Measurements from ENCODE around the gene SNX10. TPM values are rescaled to one million over a fixed set of nuclear protein-coding genes. Genes with fewer than 3 reads are reported as not detected.

SNX10 gene
- polyA plus RNA-seq, 1 experiment: not detected

DNA sequence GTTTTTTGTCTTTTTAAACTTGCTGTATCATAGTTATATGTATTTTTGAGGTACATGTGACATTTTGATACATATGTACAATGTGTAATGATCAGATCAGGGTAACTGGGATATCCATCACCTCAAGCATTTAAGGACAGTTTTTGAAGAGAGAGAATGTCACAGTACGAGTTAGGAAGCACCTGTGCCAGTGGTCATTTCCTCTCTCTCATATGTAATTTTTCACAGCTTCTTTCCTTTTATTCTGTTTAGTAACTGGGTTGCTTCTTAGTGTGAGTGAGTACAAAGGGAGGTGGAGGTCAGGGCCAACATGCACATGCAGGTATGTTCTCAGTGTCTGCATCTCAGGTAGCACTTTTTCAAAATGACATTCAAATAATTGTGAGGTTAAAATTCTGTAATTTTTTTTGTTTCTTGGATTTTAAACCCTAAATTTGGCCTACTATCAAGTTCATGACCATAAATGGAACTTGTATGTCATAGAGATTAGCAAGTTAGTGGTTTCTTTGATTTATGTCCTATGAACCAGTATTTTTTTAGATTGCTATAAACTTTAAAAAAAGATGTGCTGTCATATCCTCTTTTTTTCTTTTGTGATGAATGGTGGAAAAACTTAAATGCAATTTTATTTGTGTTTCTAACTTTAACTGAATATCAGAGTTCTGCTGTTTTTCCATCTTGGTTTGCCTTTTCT lies 42.7 kb downstream of the SNX10 start:
- Histone ChIP-seq H3K27ac (ENCODE audit: low read depth, low read length) (no peak overlapping the region), H3K9me3 (ENCODE audit: control insufficient read depth, insufficient read depth, low read length) (no peaks in the 10 kb centered on the region), H3K4me3 (ENCODE audit: low read depth, low read length) (no peak overlapping the region), H3K27me3 (ENCODE audit: control insufficient read depth, insufficient read depth, low read length) (no peaks in the 10 kb centered on the region)
- POLR2A ChIA-PET: no interaction called here
- CTCF ChIA-PET: no interaction called here
- no peak for DNase-seq (ENCODE audit: low read depth, low spot score)
- TF ChIP-seq, protein P1, sequence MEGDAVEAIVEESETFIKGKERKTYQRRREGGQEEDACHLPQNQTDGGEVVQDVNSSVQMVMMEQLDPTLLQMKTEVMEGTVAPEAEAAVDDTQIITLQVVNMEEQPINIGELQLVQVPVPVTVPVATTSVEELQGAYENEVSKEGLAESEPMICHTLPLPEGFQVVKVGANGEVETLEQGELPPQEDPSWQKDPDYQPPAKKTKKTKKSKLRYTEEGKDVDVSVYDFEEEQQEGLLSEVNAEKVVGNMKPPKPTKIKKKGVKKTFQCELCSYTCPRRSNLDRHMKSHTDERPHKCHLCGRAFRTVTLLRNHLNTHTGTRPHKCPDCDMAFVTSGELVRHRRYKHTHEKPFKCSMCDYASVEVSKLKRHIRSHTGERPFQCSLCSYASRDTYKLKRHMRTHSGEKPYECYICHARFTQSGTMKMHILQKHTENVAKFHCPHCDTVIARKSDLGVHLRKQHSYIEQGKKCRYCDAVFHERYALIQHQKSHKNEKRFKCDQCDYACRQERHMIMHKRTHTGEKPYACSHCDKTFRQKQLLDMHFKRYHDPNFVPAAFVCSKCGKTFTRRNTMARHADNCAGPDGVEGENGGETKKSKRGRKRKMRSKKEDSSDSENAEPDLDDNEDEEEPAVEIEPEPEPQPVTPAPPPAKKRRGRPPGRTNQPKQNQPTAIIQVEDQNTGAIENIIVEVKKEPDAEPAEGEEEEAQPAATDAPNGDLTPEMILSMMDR (IDR thresholded peaks at IDR 0.05; ENCODE audit: low read depth, low read length): no peak

DNA sequence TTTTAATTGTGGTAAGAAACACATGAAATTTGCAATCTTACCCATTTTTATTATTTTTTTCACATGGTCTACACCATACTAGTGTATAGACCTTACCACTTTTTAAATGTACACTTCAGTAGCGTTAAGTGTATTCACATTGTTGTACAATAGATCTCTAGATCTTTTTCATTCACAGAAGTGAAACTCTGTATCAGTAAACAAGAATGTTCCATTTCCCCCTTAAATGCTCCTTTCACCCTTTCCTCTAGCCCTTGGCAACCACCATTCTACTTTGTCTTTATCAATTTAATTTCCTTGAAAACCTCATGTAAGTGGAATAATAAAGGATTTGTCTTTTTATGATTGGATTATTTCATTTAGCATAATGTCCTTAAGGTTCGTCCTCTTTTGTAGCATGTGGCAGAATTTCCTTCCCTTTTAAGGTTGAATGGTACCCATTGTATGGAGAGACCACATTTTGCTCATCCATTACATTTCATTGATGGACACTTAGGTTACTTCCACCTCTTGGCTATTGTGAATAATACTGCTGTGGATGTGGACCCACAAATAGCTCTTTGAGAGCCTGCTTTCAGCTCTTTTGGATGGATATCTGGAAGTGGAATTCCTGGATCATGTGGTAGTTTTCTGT lies 45.7 kb downstream of the SNX10 start:
- DNase-seq (ENCODE audit: low read depth, low spot score): no peak
- no peak overlapping the region for H3K27ac ChIP-seq (ENCODE audit: low read depth, low read length)
- POLR2A ChIA-PET: no interaction called here
- H3K9me3 ChIP-seq (ENCODE audit: control insufficient read depth, insufficient read depth, low read length): no peaks in the 10 kb centered on the region
- H3K4me3 ChIP-seq (ENCODE audit: low read depth, low read length): no peak overlapping the region
- CTCF ChIA-PET: no interaction called here
- TF ChIP-seq, protein P1 (IDR thresholded peaks at IDR 0.05; ENCODE audit: low read depth, low read length): no peak
- no peaks in the 10 kb centered on the region for H3K27me3 ChIP-seq (ENCODE audit: control insufficient read depth, insufficient read depth, low read length)

DNA sequence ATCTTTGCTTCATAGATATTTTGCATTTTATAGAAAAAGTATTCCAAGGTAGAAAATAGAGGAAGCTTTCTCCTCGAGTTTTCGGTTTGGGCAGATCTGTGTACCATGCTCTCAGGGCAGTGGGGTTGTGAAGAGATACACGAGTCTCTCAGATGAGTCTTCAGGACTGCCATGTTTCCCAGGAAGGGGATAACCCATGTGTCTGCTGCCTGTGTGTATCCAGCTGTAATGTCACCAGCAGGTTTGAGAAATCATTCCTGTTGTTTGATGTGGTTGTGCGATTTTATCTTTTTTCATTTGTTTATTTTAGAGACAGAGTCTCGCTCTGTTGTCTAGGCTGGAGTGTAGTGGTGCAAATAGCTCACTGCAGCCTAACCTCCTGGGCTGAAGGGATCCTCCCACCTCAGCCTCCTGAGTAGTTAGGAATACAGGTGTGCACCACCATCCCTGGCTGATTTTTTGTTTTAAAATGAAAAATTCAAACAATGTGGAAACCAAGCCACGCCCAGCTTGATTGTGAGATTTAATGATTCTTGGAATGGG lies 48.9 kb downstream of the SNX10 start:
- POLR2A ChIA-PET: interaction anchor here (0.6 kb wide), 1 partner anchor 67 kb away, joined by 3 read pairs; no protein-coding TSS in a partner anchor

DNA sequence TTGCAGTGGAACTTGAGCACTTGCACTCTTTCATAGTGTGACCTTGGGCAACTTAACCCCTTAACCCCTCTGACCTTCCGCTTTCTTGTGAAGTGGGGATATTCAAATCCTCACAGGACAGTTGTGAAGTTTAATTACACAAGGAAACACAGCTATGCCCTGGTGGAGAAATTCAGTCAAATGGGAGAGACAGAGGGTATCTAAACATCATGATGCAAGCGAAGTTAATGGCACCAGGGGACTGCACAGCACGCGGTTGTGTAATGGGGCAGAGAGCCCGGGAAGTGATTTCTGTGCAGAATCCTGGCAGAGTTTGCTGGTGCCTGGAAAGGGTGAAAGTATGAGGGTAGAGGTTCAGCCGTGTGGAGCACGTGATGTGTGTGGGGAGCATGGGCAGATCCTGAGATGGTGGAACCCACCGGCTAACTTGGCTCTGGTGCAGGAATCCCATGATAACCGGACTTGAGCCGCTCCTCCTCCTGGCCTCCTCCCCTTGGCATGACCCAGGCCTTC lies 51.7 kb downstream of the SNX10 start:
- TF ChIP-seq, protein P1 (IDR thresholded peaks at IDR 0.05; ENCODE audit: low read depth, low read length): no peak
- Histone ChIP-seq H3K27me3 (ENCODE audit: control insufficient read depth, insufficient read depth, low read length) (no peaks in the 10 kb centered on the region), H3K4me3 (ENCODE audit: low read depth, low read length) (no peak overlapping the region), H3K27ac (ENCODE audit: low read depth, low read length) (no peak overlapping the region), H3K9me3 (ENCODE audit: control insufficient read depth, insufficient read depth, low read length) (no peaks in the 10 kb centered on the region; the same call in 1 of the 2 replicates)
- CTCF ChIA-PET: interaction anchor here (1.3 kb wide), 1 partner anchor 22 kb away, joined by 3 read pairs; no protein-coding TSS in a partner anchor
- no peak for DNase-seq (ENCODE audit: low read depth, low spot score)
- POLR2A ChIA-PET: no interaction called here

More for the DNA sequence above, 48.9 kb downstream of the SNX10 start:
- TF ChIP-seq, protein P1 (IDR thresholded peaks at IDR 0.05; ENCODE audit: low read depth, low read length): no peak
- H3K4me3 ChIP-seq (ENCODE audit: low read depth, low read length): no peak overlapping the region
- no peaks in the 10 kb centered on the region for H3K9me3 ChIP-seq (ENCODE audit: control insufficient read depth, insufficient read depth, low read length)
- no peak overlapping the region for H3K27ac ChIP-seq (ENCODE audit: low read depth, low read length)
- CTCF ChIA-PET: no interaction called here
- no peaks in the 10 kb centered on the region for H3K27me3 ChIP-seq (ENCODE audit: control insufficient read depth, insufficient read depth, low read length)
- DNase-seq (ENCODE audit: low read depth, low spot score): no peak

DNA sequence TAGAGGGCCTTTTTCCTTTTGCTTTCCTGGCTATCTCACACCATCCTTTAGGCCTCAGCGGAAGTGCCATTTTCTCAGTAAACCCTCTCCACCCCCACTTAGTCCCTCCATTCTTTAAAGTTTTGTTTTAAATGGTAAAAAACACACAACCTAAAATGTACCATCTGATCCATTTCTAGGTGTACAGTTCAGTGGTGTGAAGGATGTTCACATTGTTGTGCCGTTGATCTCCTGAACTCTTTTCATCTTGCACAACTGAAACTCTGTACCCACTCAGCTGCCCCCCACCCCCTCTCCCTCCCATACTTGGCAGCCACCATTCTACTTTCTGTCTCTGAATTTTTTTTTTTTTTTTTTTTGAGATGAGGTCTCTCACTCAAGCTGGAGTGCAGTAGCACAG lies 52.2 kb downstream of the SNX10 start:
- H3K4me3 ChIP-seq (ENCODE audit: low read depth, low read length): no peak overlapping the region
- POLR2A ChIA-PET: no interaction called here

More for the DNA sequence above, 52.2 kb downstream of the SNX10 start:
- Histone ChIP-seq H3K27ac (ENCODE audit: low read depth, low read length) (no peak overlapping the region), H3K27me3 (ENCODE audit: control insufficient read depth, insufficient read depth, low read length) (no peaks in the 10 kb centered on the region), H3K9me3 (ENCODE audit: control insufficient read depth, insufficient read depth, low read length) (no peaks in the 10 kb centered on the region; the same call in 1 of the 2 replicates)
- DNase-seq (ENCODE audit: low read depth, low spot score): no peak
- TF ChIP-seq, protein P1 (IDR thresholded peaks at IDR 0.05; ENCODE audit: low read depth, low read length): no peak
- CTCF ChIA-PET: no interaction called here
